Measurements from ENCODE around the gene AVP. TPM values are rescaled to one million over a fixed set of nuclear protein-coding genes. Genes with fewer than 3 reads are reported as not detected.

Gene AVP
- total RNA-seq, 1 experiment from 2014 or later: not detected

- DNase-seq (ENCODE audit: low read depth): no peak
These were observed 25.1 kb upstream of the AVP start for GRCh38 chr20:3109350-3110302.

GRCh38 chr20:3107464-3108025 lies 23.0 kb upstream of the AVP start:
- DNase-seq (ENCODE audit: low read depth): no peak

GRCh38 chr20:3106658-3107463 lies 22.3 kb upstream of the AVP start:
- no peak for DNase-seq (ENCODE audit: low read depth)

- DNase-seq (ENCODE audit: low read depth): no peak
These were observed 21.7 kb upstream of the AVP start for GRCh38 chr20:3106185-3106584.

GRCh38 chr20:3105256-3106137 lies 21.0 kb upstream of the AVP start:
- DNase-seq (ENCODE audit: low read depth): no peak

GRCh38 chr20:3103369-3104032 lies 19.0 kb upstream of the AVP start:
- no peak for DNase-seq (ENCODE audit: low read depth)

GRCh38 chr20:3102575-3103368 lies 18.2 kb upstream of the AVP start:
- DNase-seq (ENCODE audit: low read depth): no peak

- no peak for DNase-seq (ENCODE audit: low read depth)
These were observed 17.4 kb upstream of the AVP start for GRCh38 chr20:3101737-3102574.

GRCh38 chr20:3101251-3101650 lies 16.7 kb upstream of the AVP start:
- DNase-seq (ENCODE audit: low read depth): no peak

GRCh38 chr20:3100480-3100879 lies 16.0 kb upstream of the AVP start:
- DNase-seq (ENCODE audit: low read depth): no peak

GRCh38 chr20:3094848-3095629 lies 10.5 kb upstream of the AVP start:
- DNase-seq (ENCODE audit: low read depth): no peak

- no peak for DNase-seq (ENCODE audit: low read depth)
These were observed 9.4 kb upstream of the AVP start for GRCh38 chr20:3093861-3094361.

- no peak for DNase-seq (ENCODE audit: low read depth)
These were observed 8.3 kb upstream of the AVP start for GRCh38 chr20:3092611-3093379.

- no peak for DNase-seq (ENCODE audit: low read depth)
These were observed 6.0 kb upstream of the AVP start for GRCh38 chr20:3090565-3090964.

GRCh38 chr20:3088031-3088430 lies 3.5 kb upstream of the AVP start:
- DNase-seq (ENCODE audit: low read depth): no peak

- no peak for DNase-seq (ENCODE audit: low read depth)
These were observed 1.1 kb upstream of the AVP start for GRCh38 chr20:3085571-3086072.

GRCh38 chr20:3084986-3085360 lies 449 bp upstream of the AVP start:
- DNase-seq (ENCODE audit: low read depth): no peak

All from LHCN-M2 (cell line).